Measurements from ENCODE around the gene DLG2. TPM values are rescaled to one million over a fixed set of nuclear protein-coding genes. Genes with fewer than 3 reads are reported as not detected.

DLG2 gene
- polyA plus RNA-seq, 3 donors = 0.24 to 0.39 TPM; not detected in 1

DNA sequence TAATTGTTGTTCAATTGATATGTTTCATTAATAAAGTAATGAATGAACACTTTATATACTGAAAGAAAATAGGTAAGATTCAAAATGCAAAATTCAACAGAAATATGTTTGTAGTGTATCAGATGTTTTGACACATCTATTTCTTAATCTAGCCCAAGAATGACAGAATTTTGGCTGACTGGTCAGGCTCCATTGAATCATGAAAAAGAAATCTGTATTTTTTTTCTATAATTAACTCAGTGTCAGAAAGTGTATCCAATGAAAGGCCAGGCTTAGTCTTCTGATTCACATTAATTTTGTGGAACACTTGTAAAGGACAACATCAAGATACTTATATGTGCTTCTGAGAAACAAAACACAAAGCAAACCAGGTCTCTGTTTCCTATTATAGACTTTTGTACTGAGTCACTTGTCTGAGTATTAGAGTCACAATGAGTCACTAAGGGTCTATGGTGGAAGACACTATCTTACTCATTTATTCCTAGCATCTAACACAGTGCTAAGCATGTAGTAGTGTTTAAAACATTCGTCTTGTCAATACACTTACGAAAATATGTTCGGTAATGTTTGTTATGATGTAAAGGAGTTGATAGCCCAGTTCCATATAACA lies 2043.3 kb downstream of the DLG2 start:
- Mint-ChIP-seq H3K4me3 (no peak overlapping the region), H3K36me3 (no peaks in the 10 kb centered on the region), H3K27ac (no peak overlapping the region), H3K9me3 (peaks cover 0 to 7% (median 2%) of the 10 kb centered on the region in 7 donors), H3K4me1 (no peaks in the 10 kb centered on the region), H3K27me3 (ENCODE audit: low read depth in 3 of 3) (no peaks in the 10 kb centered on the region)
- DNase-seq = no peak
- Histone ChIP-seq H2AFZ (ENCODE audit: insufficient read depth, low read depth, low read length, poor library complexity, severe bottlenecking) (no peak overlapping the region), H3K27me3 (ENCODE audit: control insufficient read depth in 2 of 2, insufficient read depth in 2 of 2, low read length in 2 of 2) (no peaks in the 10 kb centered on the region), H3K4me2 (replicated peaks; ENCODE audit: extremely low read depth, low read length, poor library complexity, severe bottlenecking) (no peak overlapping the region), H3K36me3 (replicated peaks in 1 of 2; ENCODE audit: control insufficient read depth in 1 of 2, insufficient read depth in 2 of 2, low read length in 2 of 2) (no peaks in the 10 kb centered on the region), H3K27ac (ENCODE audit: low read depth in 1 of 2, low read length in 2 of 2) (no peak overlapping the region), H3K4me1 (ENCODE audit: control insufficient read depth in 1 of 2, insufficient read depth in 2 of 2, low read length in 2 of 2) (no peaks in the 10 kb centered on the region), H3K9ac (ENCODE audit: insufficient read depth, low read length, poor library complexity, severe bottlenecking) (no peak overlapping the region), H3K79me2 (ENCODE audit: insufficient read depth, low read length) (no peaks in the 10 kb centered on the region), H3K4me3 (replicated peaks in 1 of 3; ENCODE audit: low read depth in 2 of 3, low read length in 3 of 3) (no peak overlapping the region), H3K9me3 (replicated peaks in 1 of 2; ENCODE audit: control insufficient read depth in 1 of 2, insufficient read depth in 1 of 2, low read length in 2 of 2) (no peaks in the 10 kb centered on the region), H4K20me1 (ENCODE audit: insufficient read depth, low read length) (no peaks in the 10 kb centered on the region)
- intact Hi-C loops (cut with micrococcal nuclease) = no loop called here
- TF ChIP-seq, protein P1, sequence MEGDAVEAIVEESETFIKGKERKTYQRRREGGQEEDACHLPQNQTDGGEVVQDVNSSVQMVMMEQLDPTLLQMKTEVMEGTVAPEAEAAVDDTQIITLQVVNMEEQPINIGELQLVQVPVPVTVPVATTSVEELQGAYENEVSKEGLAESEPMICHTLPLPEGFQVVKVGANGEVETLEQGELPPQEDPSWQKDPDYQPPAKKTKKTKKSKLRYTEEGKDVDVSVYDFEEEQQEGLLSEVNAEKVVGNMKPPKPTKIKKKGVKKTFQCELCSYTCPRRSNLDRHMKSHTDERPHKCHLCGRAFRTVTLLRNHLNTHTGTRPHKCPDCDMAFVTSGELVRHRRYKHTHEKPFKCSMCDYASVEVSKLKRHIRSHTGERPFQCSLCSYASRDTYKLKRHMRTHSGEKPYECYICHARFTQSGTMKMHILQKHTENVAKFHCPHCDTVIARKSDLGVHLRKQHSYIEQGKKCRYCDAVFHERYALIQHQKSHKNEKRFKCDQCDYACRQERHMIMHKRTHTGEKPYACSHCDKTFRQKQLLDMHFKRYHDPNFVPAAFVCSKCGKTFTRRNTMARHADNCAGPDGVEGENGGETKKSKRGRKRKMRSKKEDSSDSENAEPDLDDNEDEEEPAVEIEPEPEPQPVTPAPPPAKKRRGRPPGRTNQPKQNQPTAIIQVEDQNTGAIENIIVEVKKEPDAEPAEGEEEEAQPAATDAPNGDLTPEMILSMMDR (IDR thresholded peaks at IDR 0.05) = no peak
- WGBS (ENCODE audit: insufficient coverage) = no CpG with 5 or more reads among the region's 3 CpGs

DNA sequence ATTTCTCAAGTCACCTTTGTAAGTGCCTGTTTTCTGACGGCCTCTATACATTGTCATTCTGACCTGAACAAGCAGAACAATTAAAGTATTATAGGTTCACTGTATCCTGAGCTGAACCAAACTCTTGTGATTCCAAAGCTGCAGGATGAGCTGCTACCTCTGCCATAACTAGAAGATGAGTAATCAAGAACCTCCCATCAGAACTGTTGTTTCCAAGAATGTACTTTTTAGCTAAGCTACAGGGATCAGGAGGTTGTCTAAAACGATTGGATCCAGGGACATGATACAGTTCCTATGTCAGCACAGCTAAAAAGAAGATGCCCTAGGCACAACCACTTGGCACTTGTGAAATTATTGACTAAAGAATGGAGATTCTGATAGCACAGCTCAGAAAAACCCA lies 2052.6 kb downstream of the DLG2 start:
- Histone ChIP-seq H3K27me3 (ENCODE audit: control insufficient read depth in 2 of 2, insufficient read depth in 2 of 2, low read length in 2 of 2) (no peaks in the 10 kb centered on the region), H3K79me2 (ENCODE audit: insufficient read depth, low read length) (no peaks in the 10 kb centered on the region), H3K27ac (ENCODE audit: low read depth in 1 of 2, low read length in 2 of 2) (no peak overlapping the region), H3K36me3 (replicated peaks in 1 of 2; ENCODE audit: control insufficient read depth in 1 of 2, insufficient read depth in 2 of 2, low read length in 2 of 2) (no peaks in the 10 kb centered on the region), H3K9me3 (replicated peaks in 1 of 2; ENCODE audit: control insufficient read depth in 1 of 2, insufficient read depth in 1 of 2, low read length in 2 of 2) (no peaks in the 10 kb centered on the region), H3K4me3 (replicated peaks in 1 of 3; ENCODE audit: low read depth in 2 of 3, low read length in 3 of 3) (no peak overlapping the region), H3K4me2 (replicated peaks; ENCODE audit: extremely low read depth, low read length, poor library complexity, severe bottlenecking) (no peak overlapping the region), H2AFZ (ENCODE audit: insufficient read depth, low read depth, low read length, poor library complexity, severe bottlenecking) (no peak overlapping the region), H3K9ac (ENCODE audit: insufficient read depth, low read length, poor library complexity, severe bottlenecking) (no peak overlapping the region), H4K20me1 (ENCODE audit: insufficient read depth, low read length) (no peaks in the 10 kb centered on the region), H3K4me1 (ENCODE audit: control insufficient read depth in 1 of 2, insufficient read depth in 2 of 2, low read length in 2 of 2) (no peaks in the 10 kb centered on the region)
- TF ChIP-seq, protein P1 (IDR thresholded peaks at IDR 0.05) = no peak
- Mint-ChIP-seq H3K27me3 (ENCODE audit: low read depth in 3 of 3) (no peaks in the 10 kb centered on the region), H3K27ac (no peak overlapping the region), H3K9me3 (no peaks in the 10 kb centered on the region), H3K4me3 (no peak overlapping the region), H3K36me3 (no peaks in the 10 kb centered on the region), H3K4me1 (no peaks in the 10 kb centered on the region)
- intact Hi-C loops (cut with micrococcal nuclease) = no loop called here
- no peak for DNase-seq
- WGBS (ENCODE audit: insufficient coverage) = no CpG with 5 or more reads among the region's 2 CpGs

All from CD14-positive monocyte (primary cell).